HepG2 (cell line): ENCODE measurements around the gene ZBTB45. TPM values are rescaled to one million over a fixed set of nuclear protein-coding genes. Genes with fewer than 3 reads are reported as not detected.

Experiments used
- BHLHE40 ChIP-seq: IDR thresholded peaks from 2 replicates; pipeline ENCODE4 v1.6.1; 2011; ENCODE audit warnings: low read length, improper control_type of control experiment
- CC2D1A ChIP-seq: sonication (generic); formaldehyde crosslinking; IDR thresholded peaks from 2 replicates; pipeline ENCODE4 v1.8.1; 2023; ENCODE audit warnings: mild to moderate bottlenecking, missing genetic modification reagents
- GPN1 ChIP-seq: sonication (generic); formaldehyde crosslinking; IDR thresholded peaks from 2 replicates; pipeline ENCODE4 v1.5.1; 2020; ENCODE audit warnings: missing genetic modification reagents, borderline replicate concordance
- HHEX ChIP-seq: IDR thresholded peaks from 2 replicates; pipeline ENCODE4 v1.6.1; 2016; ENCODE audit warnings: control low read depth
- KAT8 ChIP-seq: IDR thresholded peaks from 2 replicates; pipeline ENCODE4 v1.6.1; 2016; ENCODE audit warnings: missing genetic modification reagents, missing compliant biosample characterization
- PAX8 ChIP-seq: sonication (generic); formaldehyde crosslinking; IDR thresholded peaks from 2 replicates; pipeline ENCODE4 v1.8.0; 2022; ENCODE audit warnings: mild to moderate bottlenecking, missing genetic modification reagents, borderline replicate concordance
- PLRG1 ChIP-seq: fragments of 450-650 bp; conservative IDR thresholded peaks from 2 replicates; pipeline ENCODE4 v1.6.1; 2016
- POLR2AphosphoS5 ChIP-seq: IDR thresholded peaks from 2 replicates; pipeline ENCODE4 v1.6.1; 2012; ENCODE audit warnings: low read depth, low read length
- RARA ChIP-seq: IDR thresholded peaks from 2 replicates; pipeline ENCODE4 v1.6.1; 2016; ENCODE audit warnings: missing genetic modification reagents, missing compliant biosample characterization
- TBX2 ChIP-seq: sonication (generic); formaldehyde crosslinking; IDR thresholded peaks from 2 replicates; pipeline ENCODE4 v1.5.0; 2020; ENCODE audit warnings: missing genetic modification reagents, mild to moderate bottlenecking, borderline replicate concordance
- TMF1 ChIP-seq: sonication (generic); formaldehyde crosslinking; IDR thresholded peaks from 2 replicates; pipeline ENCODE4 v1.8.1; 2022; ENCODE audit warnings: low read depth, missing genetic modification reagents
- ZBTB38 ChIP-seq: sonication (generic); formaldehyde crosslinking; IDR thresholded peaks from 2 replicates; pipeline ENCODE4 v1.5.1; 2020; ENCODE audit warnings: mild to moderate bottlenecking, missing genetic modification reagents
- ZFP37 ChIP-seq: sonication (generic); formaldehyde crosslinking; IDR thresholded peaks from 2 replicates; pipeline ENCODE4 v1.4.0; 2020; ENCODE audit warnings: missing genetic modification reagents, borderline replicate concordance
- ZNF20 ChIP-seq: sonication (generic); formaldehyde crosslinking; IDR thresholded peaks from 2 replicates; pipeline ENCODE4 v1.4.0; 2020; ENCODE audit warnings: mild to moderate bottlenecking, moderate library complexity, missing genetic modification reagents
- ZNF33B ChIP-seq: sonication (generic); formaldehyde crosslinking; IDR thresholded peaks from 2 replicates; pipeline ENCODE4 v1.5.1; 2020; ENCODE audit warnings: mild to moderate bottlenecking, missing genetic modification reagents
- ZNF570 ChIP-seq: sonication (generic); formaldehyde crosslinking; IDR thresholded peaks from 2 replicates; pipeline ENCODE4 v1.4.0; 2020; ENCODE audit warnings: mild to moderate bottlenecking, missing genetic modification reagents, borderline replicate concordance
- ZNF891 ChIP-seq: sonication (generic); formaldehyde crosslinking; IDR thresholded peaks from 2 replicates; pipeline ENCODE4 v1.5.0; 2020; ENCODE audit warnings: mild to moderate bottlenecking, missing genetic modification reagents
- polyA plus RNA-seq, 8 experiments: library from polyadenylated mRNA; depleted of rRNA in 3 of 8; stranded (reverse) in 7 of 8; unstranded in 1 of 8; fragments of >200 nt; fragmentation: Illumina TruSeq in 4 of 8; extraction: Trizol in 4 of 8; gene quantifications; 2 replicates each; pipeline versions ENCODE4 v1.2.1 to v1.2.3, GENCODE V29; 2011 to 2016; ENCODE audit warnings: low read depth in 4 of 8, missing spikeins in 1 of 8, mixed read lengths in 1 of 8; ENCODE audit not compliant: insufficient read depth in 1 of 8
- total RNA-seq, 5 experiments: library from RNA; depleted of rRNA; stranded (reverse); fragments of >200 nt; fragmentation: Illumina TruSeq; extraction: Trizol; gene quantifications; 2 replicates each; pipeline ENCODE4 v1.2.3, GENCODE V29; 2016; ENCODE audit warnings: low read depth in 1 of 5
- TF ChIP-seq, protein P1 (sequence below): sonication (generic); formaldehyde crosslinking; IDR thresholded peaks from 2 replicates; pipeline ENCODE4 v1.4.0; 2020; ENCODE audit warnings: mild to moderate bottlenecking, missing genetic modification reagents
- TF ChIP-seq, protein P2 (sequence below): IDR thresholded peaks from 2 replicates; pipeline ENCODE4 v1.6.1; 2016; ENCODE audit warnings: missing compliant biosample characterization, missing genetic modification reagents, borderline replicate concordance
- TF ChIP-seq, protein P3 (sequence below): sonication (generic); formaldehyde crosslinking; IDR thresholded peaks from 2 replicates; pipeline ENCODE4 v1.5.0; 2020; ENCODE audit warnings: missing genetic modification reagents
- TF ChIP-seq, protein P4 (sequence below): sonication (generic); formaldehyde crosslinking; IDR thresholded peaks from 2 replicates; pipeline ENCODE4 v1.4.0; 2020; ENCODE audit warnings: missing genetic modification reagents
- TF ChIP-seq, protein P5 (sequence below): sonication (generic); formaldehyde crosslinking; IDR thresholded peaks from 2 replicates; pipeline ENCODE4 v1.8.1; 2023; ENCODE audit warnings: mild to moderate bottlenecking, missing genetic modification reagents
- TF ChIP-seq, protein P6 (sequence below): sonication (generic); formaldehyde crosslinking; IDR thresholded peaks from 2 replicates; pipeline ENCODE4 v1.8.1; 2023; ENCODE audit warnings: mild to moderate bottlenecking, moderate library complexity, missing genetic modification reagents

Gene ZBTB45
- total and polyA plus RNA-seq, 2 of the 13 experiments (the other 11 are each of a cell fraction or from before 2014, with no cell fraction given) = 3.0 to 3.7 TPM

DNA sequence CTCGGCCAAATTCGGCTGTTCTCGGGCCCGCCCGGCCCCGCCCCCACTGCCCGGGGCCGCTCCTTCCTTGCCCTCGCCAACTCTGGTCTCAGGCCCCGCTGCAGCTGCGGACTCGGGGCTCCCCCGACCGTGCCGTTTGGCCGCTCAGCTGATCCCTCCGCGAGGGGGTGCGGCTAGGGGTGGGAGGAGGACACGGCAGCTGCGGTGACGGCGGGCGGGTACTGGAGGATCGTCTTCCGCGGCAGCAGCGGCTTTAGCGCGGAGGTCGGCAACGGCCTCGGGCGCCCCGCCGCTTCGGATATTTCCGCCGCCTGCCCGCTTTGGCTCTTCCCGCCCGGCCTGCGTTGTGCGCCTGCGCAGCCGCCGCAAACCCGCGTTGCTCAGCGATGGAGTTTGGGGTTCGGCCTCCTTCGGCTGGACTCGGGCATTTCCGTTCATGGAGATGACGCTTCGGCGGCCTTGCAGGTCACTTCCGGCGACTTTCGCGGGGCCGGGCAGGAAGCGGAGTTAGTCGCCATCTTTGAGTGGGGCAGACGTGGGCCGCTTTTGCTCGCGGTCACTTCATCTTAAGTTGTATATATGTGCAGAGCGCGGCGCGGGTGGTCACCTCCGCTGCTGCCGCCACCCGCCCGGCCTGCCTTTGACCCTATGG is 39.1 kb upstream of the ZBTB45 start (continued):
- TF ChIP-seq POLR2AphosphoS5 (peak; percentile 56), TBX2 (CRISPR knock-in tag) (peak; percentile 71; the same call in 1 of the 2 replicates), PAX8 (peak; percentile 77; the same call in 1 of the 2 replicates), ZFP37 (CRISPR knock-in tag) (no peak), ZNF20 (CRISPR knock-in tag) (no peak), ZNF891 (CRISPR knock-in tag) (peak; percentile 95), BHLHE40 (no peak), ZNF33B (no peak; the same call in 1 of the 2 replicates), GPN1 (CRISPR knock-in tag) (no peak), HHEX (CRISPR knock-in tag) (no peak), CC2D1A (CRISPR knock-in tag) (no peak), KAT8 (CRISPR knock-in tag) (peak; percentile 64), ZBTB38 (CRISPR knock-in tag) (peak; percentile 52; the same call in 1 of the 2 replicates), PLRG1 (no peak), RARA (0 out of 2 replicates have a peak, but pooled peaks have one; percentile 4), TMF1 (CRISPR knock-in tag) (0 out of 2 replicates have a peak, but pooled peaks have one; percentile 30), ZNF570 (CRISPR knock-in tag) (no peak)
- TF ChIP-seq, protein P1, sequence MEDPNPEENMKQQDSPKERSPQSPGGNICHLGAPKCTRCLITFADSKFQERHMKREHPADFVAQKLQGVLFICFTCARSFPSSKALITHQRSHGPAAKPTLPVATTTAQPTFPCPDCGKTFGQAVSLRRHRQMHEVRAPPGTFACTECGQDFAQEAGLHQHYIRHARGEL = no peak; the same call in 1 of the 2 replicates
- TF ChIP-seq, protein P2, sequence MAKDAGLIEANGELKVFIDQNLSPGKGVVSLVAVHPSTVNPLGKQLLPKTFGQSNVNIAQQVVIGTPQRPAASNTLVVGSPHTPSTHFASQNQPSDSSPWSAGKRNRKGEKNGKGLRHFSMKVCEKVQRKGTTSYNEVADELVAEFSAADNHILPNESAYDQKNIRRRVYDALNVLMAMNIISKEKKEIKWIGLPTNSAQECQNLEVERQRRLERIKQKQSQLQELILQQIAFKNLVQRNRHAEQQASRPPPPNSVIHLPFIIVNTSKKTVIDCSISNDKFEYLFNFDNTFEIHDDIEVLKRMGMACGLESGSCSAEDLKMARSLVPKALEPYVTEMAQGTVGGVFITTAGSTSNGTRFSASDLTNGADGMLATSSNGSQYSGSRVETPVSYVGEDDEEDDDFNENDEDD (CRISPR knock-in tag) = peak; percentile 89
- TF ChIP-seq, protein P3, sequence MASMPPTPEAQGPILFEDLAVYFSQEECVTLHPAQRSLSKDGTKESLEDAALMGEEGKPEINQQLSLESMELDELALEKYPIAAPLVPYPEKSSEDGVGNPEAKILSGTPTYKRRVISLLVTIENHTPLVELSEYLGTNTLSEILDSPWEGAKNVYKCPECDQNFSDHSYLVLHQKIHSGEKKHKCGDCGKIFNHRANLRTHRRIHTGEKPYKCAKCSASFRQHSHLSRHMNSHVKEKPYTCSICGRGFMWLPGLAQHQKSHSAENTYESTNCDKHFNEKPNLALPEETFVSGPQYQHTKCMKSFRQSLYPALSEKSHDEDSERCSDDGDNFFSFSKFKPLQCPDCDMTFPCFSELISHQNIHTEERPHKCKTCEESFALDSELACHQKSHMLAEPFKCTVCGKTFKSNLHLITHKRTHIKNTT (CRISPR knock-in tag) = peak; percentile 63; the same call in 1 of the 2 replicates
- TF ChIP-seq, protein P4, sequence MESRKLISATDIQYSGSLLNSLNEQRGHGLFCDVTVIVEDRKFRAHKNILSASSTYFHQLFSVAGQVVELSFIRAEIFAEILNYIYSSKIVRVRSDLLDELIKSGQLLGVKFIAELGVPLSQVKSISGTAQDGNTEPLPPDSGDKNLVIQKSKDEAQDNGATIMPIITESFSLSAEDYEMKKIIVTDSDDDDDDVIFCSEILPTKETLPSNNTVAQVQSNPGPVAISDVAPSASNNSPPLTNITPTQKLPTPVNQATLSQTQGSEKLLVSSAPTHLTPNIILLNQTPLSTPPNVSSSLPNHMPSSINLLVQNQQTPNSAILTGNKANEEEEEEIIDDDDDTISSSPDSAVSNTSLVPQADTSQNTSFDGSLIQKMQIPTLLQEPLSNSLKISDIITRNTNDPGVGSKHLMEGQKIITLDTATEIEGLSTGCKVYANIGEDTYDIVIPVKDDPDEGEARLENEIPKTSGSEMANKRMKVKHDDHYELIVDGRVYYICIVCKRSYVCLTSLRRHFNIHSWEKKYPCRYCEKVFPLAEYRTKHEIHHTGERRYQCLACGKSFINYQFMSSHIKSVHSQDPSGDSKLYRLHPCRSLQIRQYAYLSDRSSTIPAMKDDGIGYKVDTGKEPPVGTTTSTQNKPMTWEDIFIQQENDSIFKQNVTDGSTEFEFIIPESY (CRISPR knock-in tag) = no peak
- TF ChIP-seq, protein P5, sequence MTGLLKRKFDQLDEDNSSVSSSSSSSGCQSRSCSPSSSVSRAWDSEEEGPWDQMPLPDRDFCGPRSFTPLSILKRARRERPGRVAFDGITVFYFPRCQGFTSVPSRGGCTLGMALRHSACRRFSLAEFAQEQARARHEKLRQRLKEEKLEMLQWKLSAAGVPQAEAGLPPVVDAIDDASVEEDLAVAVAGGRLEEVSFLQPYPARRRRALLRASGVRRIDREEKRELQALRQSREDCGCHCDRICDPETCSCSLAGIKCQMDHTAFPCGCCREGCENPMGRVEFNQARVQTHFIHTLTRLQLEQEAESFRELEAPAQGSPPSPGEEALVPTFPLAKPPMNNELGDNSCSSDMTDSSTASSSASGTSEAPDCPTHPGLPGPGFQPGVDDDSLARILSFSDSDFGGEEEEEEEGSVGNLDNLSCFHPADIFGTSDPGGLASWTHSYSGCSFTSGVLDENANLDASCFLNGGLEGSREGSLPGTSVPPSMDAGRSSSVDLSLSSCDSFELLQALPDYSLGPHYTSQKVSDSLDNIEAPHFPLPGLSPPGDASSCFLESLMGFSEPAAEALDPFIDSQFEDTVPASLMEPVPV = no peak
- TF ChIP-seq, protein P6, sequence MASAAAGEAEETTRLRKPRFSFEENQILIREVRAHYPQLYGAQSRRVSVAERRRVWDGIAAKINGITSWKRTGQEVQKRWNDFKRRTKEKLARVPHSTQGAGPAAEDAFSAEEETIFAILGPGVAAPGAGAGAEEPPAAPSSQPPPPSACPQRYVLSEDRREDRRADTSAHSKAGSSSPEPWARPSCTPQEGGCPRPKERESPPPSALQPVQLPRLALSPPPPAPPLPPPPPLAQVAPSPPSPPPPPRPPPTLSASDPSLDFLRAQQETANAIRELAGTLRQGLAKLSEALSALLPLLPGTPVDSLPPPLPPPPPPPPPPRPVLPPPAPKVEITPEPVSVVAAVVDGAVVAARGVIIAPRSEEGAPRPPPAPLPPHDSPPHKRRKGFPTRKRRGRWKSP (CRISPR knock-in tag) = peak; percentile 86
